ENCODE data around the gene TUBB4A.

GRCh38 chr19:6543866-6544347 lies 41.8 kb upstream of the TUBB4A start:
- TF ChIP-seq CTCF (IDR thresholded peaks at IDR 0.05) = no peak
- no peak for TF ChIP-seq SIN3A (IDR thresholded peaks at IDR 0.05; ENCODE audit: borderline replicate concordance, insufficient read depth, low read depth, low read length)
